HepG2 (cell line): ENCODE measurements around the gene CEP162. TPM values are rescaled to one million over a fixed set of nuclear protein-coding genes. Genes with fewer than 3 reads are reported as not detected.

Experiments
- ATAC-seq: fragments of 200-7000 bp; cut with Tn5 transposase; 3 replicates; pipeline ENCODE4 v1.9.1; 2020; ENCODE audit warnings: mild to moderate bottlenecking, moderate library complexity
- BruUV-seq: library from RNA; stranded (reverse); fragments of 400-500 nt; replicated peaks from 2 replicates; lab custom pipeline; 2021; lab: Mats Ljungman, UMichigan
- CTCF ChIA-PET: fragments of 300-600 bp; formaldehyde crosslinking; extraction: SDS; loops from one replicate; lab custom pipeline; 2021; ENCODE audit warnings: low total read pairs, inconsistent platforms, low intra/inter-chr PET ratio; lab: Yijun Ruan, JAX
- POLR2A ChIA-PET: fragments of 350-600 bp; sonication (Branson Sonifier 250); formaldehyde crosslinking; loops from one replicate; lab custom pipeline; 2020; ENCODE audit warnings: antibody characterized with exemption, inconsistent platforms; lab: Yijun Ruan, JAX
- DNase-seq: peaks from one replicate; pipeline ENCODE4 v3.0.0-alpha.2; 2015; ENCODE audit warnings: low spot score
- FAIRE-seq: peaks from 3 replicates; lab custom pipeline; 2011; peaks lifted over from hg19 to GRCh38; lab: Jason Lieb, UNC
- H2AFZ ChIP-seq: one replicate; pipeline ENCODE4 v1.6.1; 2011; ENCODE audit warnings: low read length, inconsistent platforms
- H3K27ac ChIP-seq: fragments of 300-600 bp; 3 replicates; pipeline ENCODE4 v1.8.0; 2011; ENCODE audit warnings: mixed run types, mild to moderate bottlenecking, mixed read lengths, low read length, inconsistent platforms; ENCODE audit not compliant: insufficient read depth; ENCODE audit errors: extremely low read length
- H3K27me3 ChIP-seq, 2 experiments: fragments of 200-600 bp in 1 of 2; 2 replicates in 1 of 2; 3 replicates in 1 of 2; pipeline versions ENCODE4 v1.6.0 to v1.8.0; 2011; ENCODE audit warnings: low read length in 2 of 2, mild to moderate bottlenecking in 2 of 2, moderate library complexity in 2 of 2, inconsistent platforms in 1 of 2; ENCODE audit not compliant: insufficient read depth in 2 of 2, control insufficient read depth in 1 of 2
- H3K36me3 ChIP-seq, 2 experiments: fragments of 200-600 bp in 1 of 2; replicated peaks in 1 of 2; 2 replicates in 1 of 2; 3 replicates in 1 of 2; pipeline versions ENCODE4 v1.5.1 to v1.8.0; 2011; ENCODE audit warnings: low read length in 2 of 2, inconsistent platforms in 1 of 2; ENCODE audit not compliant: insufficient read depth in 2 of 2, control insufficient read depth in 1 of 2
- H3K4me1 ChIP-seq: 2 replicates; pipeline ENCODE4 v1.5.1; 2012; ENCODE audit warnings: low read length, inconsistent platforms; ENCODE audit not compliant: insufficient read depth
- H3K4me2 ChIP-seq: 2 replicates; pipeline ENCODE4 v1.6.0; 2011; ENCODE audit warnings: low read depth, low read length, inconsistent platforms
- H3K4me3 ChIP-seq, 3 experiments: fragments of 200-600 bp in 1 of 3; sonication (generic), shearing (Covaris generic) in 1 of 3; replicated peaks in 1 of 3; 2 replicates each; pipeline ENCODE4 v1.5.1; 2011 to 2016; ENCODE audit warnings: low read length in 3 of 3, inconsistent platforms in 2 of 3, low read depth in 2 of 3, mild to moderate bottlenecking in 2 of 3, control low read depth in 1 of 3, mixed read lengths in 1 of 3; ENCODE audit not compliant: insufficient read depth in 1 of 3
- H3K79me2 ChIP-seq: one replicate; pipeline ENCODE4 v1.6.1; 2011; ENCODE audit warnings: low read length, inconsistent platforms; ENCODE audit not compliant: insufficient read depth
- H3K9ac ChIP-seq: 2 replicates; pipeline ENCODE4 v1.6.0; 2011; ENCODE audit warnings: mild to moderate bottlenecking, low read depth, low read length, inconsistent platforms; ENCODE audit not compliant: insufficient read depth
- H3K9me3 ChIP-seq: 2 replicates; pipeline ENCODE4 v1.5.1; 2012; ENCODE audit warnings: mild to moderate bottlenecking, low read length
- H4K20me1 ChIP-seq: 2 replicates; pipeline ENCODE4 v1.6.0; 2011; ENCODE audit warnings: inconsistent platforms, mild to moderate bottlenecking, low read length, moderate library complexity; ENCODE audit not compliant: insufficient read depth
- ARID2 ChIP-seq: sonication (generic); formaldehyde crosslinking; IDR thresholded peaks from 2 replicates; pipeline ENCODE4 v1.8.1; 2022; ENCODE audit warnings: mild to moderate bottlenecking, missing genetic modification reagents, borderline replicate concordance
- HCFC1 ChIP-seq: fragments of 150-350 bp; IDR thresholded peaks from 2 replicates; pipeline ENCODE4 v1.6.1; 2014; ENCODE audit warnings: low read depth, low read length
- SOX6 ChIP-seq, 2 experiments: fragments of 450-650 bp in 1 of 2; sonication (generic) in 1 of 2; formaldehyde crosslinking in 1 of 2; IDR thresholded peaks; 2 replicates each; pipeline versions ENCODE4 v1.4.0 to v1.6.1; 2017 to 2020; ENCODE audit warnings: antibody characterized with exemption in 1 of 2, mild to moderate bottlenecking in 1 of 2, missing genetic modification reagents in 1 of 2
- SRSF1 ChIP-seq: fragments of 200-400 bp; formaldehyde crosslinking; optimal IDR thresholded peaks from 2 replicates; pipeline ENCODE3; 2017; ENCODE audit warnings: mild to moderate bottlenecking, low read depth, low read length, moderate library complexity
- ZNF550 ChIP-seq: sonication (generic); formaldehyde crosslinking; IDR thresholded peaks from 2 replicates; pipeline ENCODE4 v1.4.0; 2020; ENCODE audit warnings: mild to moderate bottlenecking, missing genetic modification reagents, borderline replicate concordance
- WGBS: methylation state at CpG from one replicate; pipeline ENCODE4 v1.1.6; 2017; ENCODE audit warnings: low lambda C conversion rate; 5-methylcytosine and 5-hydroxymethylcytosine counted together
- in situ Hi-C: cut with HindIII; loops from 2 replicates; pipeline ENCODE4 v1.10.0; 2017; ENCODE audit warnings: low pct_unique_long_range_greater_than_20kb; ENCODE audit not compliant: extremely low pct_ligation_motif_present
- intact Hi-C: fragments of 100-400 bp; cut with micrococcal nuclease; formaldehyde crosslinking; loops from one replicate; pipeline ENCODE4 v1.10.0; 2022; ENCODE audit not compliant: unreplicated experiment
- polyA plus RNA-seq, 8 experiments: library from polyadenylated mRNA; depleted of rRNA in 3 of 8; stranded (reverse) in 7 of 8; unstranded in 1 of 8; fragments of >200 nt; fragmentation: Illumina TruSeq in 4 of 8; extraction: Trizol in 4 of 8; gene quantifications; 2 replicates each; pipeline versions ENCODE4 v1.2.1 to v1.2.3, GENCODE V29; 2011 to 2016; ENCODE audit warnings: low read depth in 4 of 8, missing spikeins in 1 of 8, mixed read lengths in 1 of 8; ENCODE audit not compliant: insufficient read depth in 1 of 8
- total RNA-seq, 5 experiments: library from RNA; depleted of rRNA; stranded (reverse); fragments of >200 nt; fragmentation: Illumina TruSeq; extraction: Trizol; gene quantifications; 2 replicates each; pipeline ENCODE4 v1.2.3, GENCODE V29; 2016; ENCODE audit warnings: low read depth in 1 of 5
- TF ChIP-seq, protein P1 (sequence below): sonication (generic); formaldehyde crosslinking; IDR thresholded peaks from 2 replicates; pipeline ENCODE4 v1.5.1; 2020; ENCODE audit warnings: mild to moderate bottlenecking, missing genetic modification reagents, borderline replicate concordance

Gene CEP162
- total and polyA plus RNA-seq, 2 of the 13 experiments (the other 11 are each of a cell fraction or from before 2014, with no cell fraction given): 0.50 to 7.9 TPM

DNA sequence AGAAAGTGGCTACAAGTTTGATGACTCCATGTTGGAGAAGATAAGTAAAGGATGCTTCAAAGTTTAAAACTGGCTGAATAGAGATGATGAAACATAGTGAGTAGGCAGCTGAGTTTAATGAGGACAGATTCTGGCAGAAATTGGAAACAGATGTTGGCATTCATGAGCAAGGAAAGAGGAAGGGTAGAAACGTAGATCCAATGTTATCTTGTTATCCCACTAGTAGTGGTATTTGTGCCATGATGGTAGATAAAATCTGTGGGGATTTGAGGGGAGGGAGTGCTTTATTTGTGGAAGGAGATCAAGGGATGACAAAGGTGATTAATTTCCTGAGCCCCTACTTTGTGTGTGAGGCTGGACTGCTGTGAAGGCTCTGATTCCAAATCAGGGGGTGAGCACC lies 124.4 kb downstream of the CEP162 start:
- CTCF ChIA-PET: no interaction called here
- H3K4me2 ChIP-seq: no peak overlapping the region
- WGBS: 4% methylated on average over 1 of the region's 1 CpG
- no peak overlapping the region for H3K4me3 ChIP-seq
- ATAC-seq: no peak
- in situ Hi-C loops: no loop called here
- intact Hi-C loops: no loop called here
- H3K4me1 ChIP-seq: no peaks in the 10 kb centered on the region
- FAIRE-seq: no peak
- H3K36me3 ChIP-seq: no peaks in the 10 kb centered on the region
- H2AFZ ChIP-seq: no peak overlapping the region
- no peaks in the 10 kb centered on the region for H3K79me2 ChIP-seq
- no peak overlapping the region for H3K27ac ChIP-seq
- no peaks in the 10 kb centered on the region for H3K9me3 ChIP-seq
- POLR2A ChIA-PET: no interaction called here
- DNase-seq: no peak
- no peak for TF ChIP-seq ARID2 (CRISPR knock-in tag)
- TF ChIP-seq, protein P1, sequence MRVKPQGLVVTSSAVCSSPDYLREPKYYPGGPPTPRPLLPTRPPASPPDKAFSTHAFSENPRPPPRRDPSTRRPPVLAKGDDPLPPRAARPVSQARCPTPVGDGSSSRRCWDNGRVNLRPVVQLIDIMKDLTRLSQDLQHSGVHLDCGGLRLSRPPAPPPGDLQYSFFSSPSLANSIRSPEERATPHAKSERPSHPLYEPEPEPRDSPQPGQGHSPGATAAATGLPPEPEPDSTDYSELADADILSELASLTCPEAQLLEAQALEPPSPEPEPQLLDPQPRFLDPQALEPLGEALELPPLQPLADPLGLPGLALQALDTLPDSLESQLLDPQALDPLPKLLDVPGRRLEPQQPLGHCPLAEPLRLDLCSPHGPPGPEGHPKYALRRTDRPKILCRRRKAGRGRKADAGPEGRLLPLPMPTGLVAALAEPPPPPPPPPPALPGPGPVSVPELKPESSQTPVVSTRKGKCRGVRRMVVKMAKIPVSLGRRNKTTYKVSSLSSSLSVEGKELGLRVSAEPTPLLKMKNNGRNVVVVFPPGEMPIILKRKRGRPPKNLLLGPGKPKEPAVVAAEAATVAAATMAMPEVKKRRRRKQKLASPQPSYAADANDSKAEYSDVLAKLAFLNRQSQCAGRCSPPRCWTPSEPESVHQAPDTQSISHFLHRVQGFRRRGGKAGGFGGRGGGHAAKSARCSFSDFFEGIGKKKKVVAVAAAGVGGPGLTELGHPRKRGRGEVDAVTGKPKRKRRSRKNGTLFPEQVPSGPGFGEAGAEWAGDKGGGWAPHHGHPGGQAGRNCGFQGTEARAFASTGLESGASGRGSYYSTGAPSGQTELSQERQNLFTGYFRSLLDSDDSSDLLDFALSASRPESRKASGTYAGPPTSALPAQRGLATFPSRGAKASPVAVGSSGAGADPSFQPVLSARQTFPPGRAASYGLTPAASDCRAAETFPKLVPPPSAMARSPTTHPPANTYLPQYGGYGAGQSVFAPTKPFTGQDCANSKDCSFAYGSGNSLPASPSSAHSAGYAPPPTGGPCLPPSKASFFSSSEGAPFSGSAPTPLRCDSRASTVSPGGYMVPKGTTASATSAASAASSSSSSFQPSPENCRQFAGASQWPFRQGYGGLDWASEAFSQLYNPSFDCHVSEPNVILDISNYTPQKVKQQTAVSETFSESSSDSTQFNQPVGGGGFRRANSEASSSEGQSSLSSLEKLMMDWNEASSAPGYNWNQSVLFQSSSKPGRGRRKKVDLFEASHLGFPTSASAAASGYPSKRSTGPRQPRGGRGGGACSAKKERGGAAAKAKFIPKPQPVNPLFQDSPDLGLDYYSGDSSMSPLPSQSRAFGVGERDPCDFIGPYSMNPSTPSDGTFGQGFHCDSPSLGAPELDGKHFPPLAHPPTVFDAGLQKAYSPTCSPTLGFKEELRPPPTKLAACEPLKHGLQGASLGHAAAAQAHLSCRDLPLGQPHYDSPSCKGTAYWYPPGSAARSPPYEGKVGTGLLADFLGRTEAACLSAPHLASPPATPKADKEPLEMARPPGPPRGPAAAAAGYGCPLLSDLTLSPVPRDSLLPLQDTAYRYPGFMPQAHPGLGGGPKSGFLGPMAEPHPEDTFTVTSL (CRISPR knock-in tag): no peak
- TF ChIP-seq ZNF550: no peak
- TF ChIP-seq SRSF1: no peak
- TF ChIP-seq HCFC1: no peak
- no peak for TF ChIP-seq SOX6 (IDR thresholded peaks at IDR 0.05)
- TF ChIP-seq SOX6 (CRISPR knock-in tag; IDR thresholded peaks at IDR 0.05): no peak
- TF ChIP-seq, all 625 proteins: peak for 0
- no peaks in the 10 kb centered on the region for H3K27me3 ChIP-seq
- no peak overlapping the region for H3K9ac ChIP-seq
- no peaks in the 10 kb centered on the region for H4K20me1 ChIP-seq
- no TSS peak for BruUV-seq
